Activated CD4-positive, alpha-beta T cell treated with anti-CD3 and anti-CD28 coated beads, Interleukin-2, Interleukin-4, amounts not matched to agents 100 ng/mL and 50 ng/mL, durations not matched to agents 16 hours and 8 hours (primary cell): ENCODE results near the gene CKAP2.
"Not testable (repeated sequence)": the region's sequence is repeated elsewhere in the genome, so short reads cannot be mapped to it uniquely, and the experiment has no call there.

Source experiments
- DNase-seq: peaks from one replicate; pipeline ENCODE4 v3.0.0-alpha.2; 2020; ENCODE audit warnings: low spot score

The CKAP2 gene

DNA sequence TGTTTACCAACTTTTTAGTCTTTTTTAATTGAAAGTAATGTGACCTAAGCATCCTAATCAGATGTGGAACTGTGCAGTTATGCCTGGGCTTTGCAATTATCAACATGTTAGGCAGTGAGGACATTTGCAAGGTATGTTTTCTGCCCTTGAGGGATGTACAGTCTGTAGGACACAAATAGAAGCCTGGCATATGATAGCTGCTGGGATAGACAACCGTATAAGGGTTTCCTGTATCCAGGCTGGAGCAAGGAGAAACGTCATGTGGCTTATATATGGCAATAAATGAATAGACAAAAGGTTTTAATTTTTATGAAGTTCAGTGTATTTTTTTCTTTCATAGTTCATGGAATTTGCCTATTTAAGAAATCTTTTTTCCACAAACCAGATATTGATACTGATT, 2.8 kb upstream of the CKAP2 start:
- DNase-seq: no peak

DNA sequence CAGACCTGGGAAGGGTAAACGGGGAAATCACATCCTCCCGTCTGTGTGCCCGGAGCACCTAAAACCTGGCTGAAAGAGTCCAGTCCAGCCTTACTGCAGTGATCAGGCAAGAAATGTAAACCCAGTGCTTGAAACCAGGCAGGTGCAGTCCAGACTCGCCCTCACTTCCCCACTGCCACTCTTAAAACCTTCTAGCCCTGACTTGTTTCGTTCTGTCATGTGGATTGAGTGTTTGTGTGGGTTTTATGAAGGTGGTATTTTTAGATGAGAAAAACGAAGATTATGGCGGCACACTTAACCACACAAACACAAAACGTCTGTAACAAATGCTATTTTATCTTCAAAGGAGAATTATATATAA, 839 bp upstream of the CKAP2 start:
- DNase-seq: peak; percentile 17

DNA sequence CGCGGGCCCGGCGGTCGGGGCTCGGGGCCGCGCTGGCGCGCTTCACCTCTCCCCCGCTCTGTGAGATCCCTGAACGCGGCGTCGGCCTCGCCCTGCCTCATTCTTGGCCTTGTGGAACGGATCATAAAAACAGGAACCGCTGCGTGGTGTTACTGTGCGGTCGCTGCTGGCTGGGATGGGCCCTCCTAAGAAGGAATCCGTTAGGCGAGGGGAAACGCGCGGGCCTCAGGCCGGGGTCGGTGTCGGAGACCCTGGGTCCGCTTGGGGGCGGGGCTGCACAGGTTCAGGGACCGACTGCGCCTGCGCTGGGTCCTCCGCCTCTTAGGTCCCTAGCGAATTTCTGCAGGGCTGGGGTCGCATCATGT, 381 bp downstream of the CKAP2 start:
- peak; percentile 76 for DNase-seq

DNA sequence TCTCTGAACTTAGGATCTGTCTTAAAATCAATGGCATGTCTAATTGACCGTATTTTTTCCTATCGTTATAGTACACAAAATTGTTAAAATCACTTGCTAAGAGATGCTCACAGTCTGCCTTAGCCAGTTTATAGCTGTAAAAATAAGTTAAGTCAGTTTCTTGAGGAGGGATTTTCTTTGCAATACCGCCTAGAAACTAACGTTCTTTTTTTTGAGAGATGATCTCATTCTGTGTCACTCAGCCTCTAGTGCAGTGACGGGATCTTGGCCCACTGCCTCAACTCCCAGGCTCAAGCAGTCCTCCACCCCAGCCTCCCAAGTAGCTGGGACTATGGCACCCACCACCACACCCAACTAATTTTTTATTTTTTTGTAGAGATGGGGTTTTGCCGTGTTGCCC, 4.4 kb downstream of the CKAP2 start:
- DNase-seq: no peak

DNA sequence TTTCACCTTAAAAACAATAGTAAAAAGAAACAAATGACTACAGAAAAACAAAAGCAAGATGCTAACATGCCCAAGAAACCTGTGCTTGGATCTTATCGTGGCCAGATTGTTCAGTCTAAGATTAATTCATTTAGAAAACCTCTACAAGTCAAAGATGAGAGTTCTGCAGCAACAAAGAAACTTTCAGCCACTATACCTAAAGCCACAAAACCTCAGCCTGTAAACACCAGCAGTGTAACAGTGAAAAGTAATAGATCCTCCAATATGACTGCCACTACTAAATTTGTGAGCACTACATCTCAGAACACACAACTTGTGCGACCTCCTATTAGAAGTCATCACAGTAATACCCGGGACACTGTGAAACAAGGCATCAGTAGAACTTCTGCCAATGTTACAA, 6.0 kb downstream of the CKAP2 start:
- DNase-seq: peak; percentile 34

DNA sequence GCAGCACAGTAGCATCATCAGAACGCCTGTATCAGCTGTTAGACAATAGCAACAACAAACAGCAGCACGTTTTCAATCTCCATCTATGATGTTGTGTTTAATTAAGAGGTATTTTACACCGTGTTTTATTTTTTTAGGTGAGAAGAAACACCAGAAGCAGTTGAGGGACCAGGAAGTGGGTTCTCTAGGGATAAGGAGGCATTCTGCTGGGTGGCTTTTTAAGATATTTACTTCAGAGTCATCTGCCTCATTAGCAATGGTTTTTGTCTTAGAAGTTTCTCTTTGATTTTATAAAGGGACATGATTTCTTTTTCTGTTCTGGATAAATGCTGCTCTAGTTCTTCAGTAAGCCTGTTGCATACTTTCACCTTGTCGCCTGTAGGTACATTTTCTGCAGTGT, 8.2 kb downstream of the CKAP2 start:
- no peak for DNase-seq

DNA sequence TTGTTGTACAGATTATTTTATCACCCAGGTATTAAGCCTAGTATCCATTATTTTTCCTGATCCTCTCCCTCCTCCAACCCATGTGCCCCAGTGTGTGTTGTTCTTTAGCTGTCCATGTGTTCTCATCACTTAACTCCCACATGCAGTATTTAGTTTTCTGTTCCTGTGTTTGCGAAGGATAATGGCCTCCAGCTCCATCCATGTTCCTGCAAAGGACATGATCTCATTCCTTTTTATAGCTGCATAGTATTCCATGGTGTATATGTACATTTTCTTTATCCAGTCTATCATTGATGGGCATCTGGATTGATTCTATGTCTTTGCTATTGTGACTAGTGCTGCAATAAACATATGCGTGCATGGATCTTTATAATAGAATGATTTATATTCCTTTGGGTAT, 13.2 kb downstream of the CKAP2 start:
- DNase-seq: not testable (repeated sequence)

DNA sequence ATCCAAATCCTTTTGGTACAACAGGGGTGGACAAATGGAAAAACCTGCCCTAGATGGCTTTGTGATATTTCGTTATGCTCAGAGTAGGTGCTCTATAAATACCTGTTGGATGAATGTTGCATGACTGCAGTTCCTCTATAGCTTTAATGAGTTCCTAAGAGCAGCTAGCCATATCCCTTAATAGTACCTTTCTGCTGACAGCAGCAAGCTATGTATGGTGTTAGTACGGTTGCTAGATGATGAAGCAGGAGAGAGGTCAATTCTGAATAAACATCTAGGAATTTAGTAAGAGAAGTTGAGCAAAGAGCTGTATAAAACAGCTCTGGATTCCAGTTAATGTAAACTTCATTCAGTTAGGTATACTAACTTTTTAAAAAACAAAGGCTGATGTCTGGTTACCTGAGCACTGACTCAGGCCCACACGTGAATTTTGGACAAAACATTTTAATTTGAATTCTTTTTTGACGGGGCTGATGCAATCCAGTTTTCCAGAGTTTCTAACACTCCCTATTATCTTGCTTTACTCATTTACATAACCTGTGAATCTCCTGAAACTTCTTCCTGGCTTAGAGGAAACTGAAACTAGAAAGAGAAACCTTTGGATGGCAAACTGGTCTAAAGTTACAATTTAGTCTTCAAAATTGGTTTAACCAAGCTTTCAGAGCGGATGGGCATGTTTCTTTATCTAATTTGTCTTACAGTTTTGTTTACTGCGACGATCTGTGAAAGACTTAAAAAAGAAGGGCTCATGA, 25.6 kb downstream of the CKAP2 start:
- not testable (repeated sequence) for DNase-seq

DNA sequence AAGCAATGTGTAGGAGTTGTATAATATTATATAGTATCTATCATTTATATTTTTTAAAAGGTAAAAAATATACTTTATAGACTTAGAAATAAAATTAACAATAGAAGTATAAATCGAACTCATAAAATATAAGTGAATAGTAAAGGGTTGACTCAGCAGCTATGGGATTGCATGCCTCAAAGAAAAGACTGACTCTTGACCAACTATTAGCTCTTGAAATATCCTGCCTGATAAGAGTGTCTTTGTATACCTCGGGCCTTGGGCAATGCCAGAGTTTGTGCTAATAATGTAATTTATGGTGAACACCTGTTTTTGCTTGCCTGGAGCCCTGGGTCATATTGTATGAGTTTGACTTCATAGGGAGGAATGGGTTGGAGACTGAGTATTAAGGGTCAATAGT, 31.8 kb downstream of the CKAP2 start:
- DNase-seq: not testable (repeated sequence)

DNA sequence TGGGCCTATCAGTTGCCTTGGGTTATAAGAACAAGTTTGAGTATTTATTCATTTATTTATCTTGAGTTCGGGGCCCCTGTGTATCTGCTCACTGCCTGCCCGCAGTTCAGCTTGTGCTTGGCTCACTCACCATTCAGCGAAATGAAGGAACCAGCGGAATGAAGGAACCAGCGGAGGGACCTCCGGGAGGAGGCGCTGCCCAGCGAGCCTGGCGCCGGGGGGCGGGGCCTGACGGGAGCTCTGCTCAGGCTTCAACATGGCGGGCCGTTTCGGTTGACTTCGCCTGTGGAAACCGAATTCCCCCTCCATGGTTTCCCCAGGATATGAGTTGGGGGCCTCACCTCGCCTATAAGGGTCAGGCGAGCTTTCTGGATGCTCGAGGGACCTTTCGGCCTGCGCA, 33.5 kb downstream of the CKAP2 start:
- not testable (repeated sequence) for DNase-seq

DNA sequence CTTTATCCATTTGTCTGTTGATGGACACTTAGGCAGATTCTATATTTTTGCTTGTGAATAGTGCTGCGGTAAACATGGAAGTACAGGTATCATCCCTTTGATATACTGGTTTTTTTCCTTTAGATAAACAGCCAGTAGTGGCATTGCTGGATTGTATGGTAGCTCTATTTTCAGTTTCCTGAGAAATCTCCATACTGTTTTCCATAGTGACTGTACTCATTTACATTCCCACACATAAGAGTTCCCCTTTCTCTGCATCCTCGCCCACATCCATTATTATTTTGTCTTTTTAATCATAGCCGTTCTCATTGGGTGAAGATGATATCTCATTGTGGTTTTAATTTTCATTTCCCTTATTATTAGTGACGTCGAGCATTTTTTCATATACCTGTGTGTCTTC, 35.7 kb downstream of the CKAP2 start:
- not testable (repeated sequence) for DNase-seq

DNA sequence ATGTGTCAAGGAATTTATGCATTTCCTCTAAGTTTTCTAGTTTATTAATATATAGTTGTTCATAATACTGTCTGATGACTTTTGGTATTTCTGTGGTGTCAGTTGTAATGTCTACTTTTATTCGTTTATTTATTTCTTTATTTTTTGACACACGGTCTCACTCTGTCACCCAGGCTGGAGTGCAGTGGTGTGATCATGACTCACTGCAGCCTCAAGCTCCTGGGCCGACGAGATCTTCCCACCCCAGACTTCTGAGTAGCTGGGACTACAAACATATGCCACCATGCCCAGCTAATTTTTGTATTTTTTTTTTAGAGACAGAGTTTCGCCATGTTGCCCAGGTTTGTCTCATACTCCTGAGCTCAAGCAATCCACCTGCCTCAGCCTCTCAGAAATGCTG, 39.0 kb downstream of the CKAP2 start:
- not testable (repeated sequence) for DNase-seq

DNA sequence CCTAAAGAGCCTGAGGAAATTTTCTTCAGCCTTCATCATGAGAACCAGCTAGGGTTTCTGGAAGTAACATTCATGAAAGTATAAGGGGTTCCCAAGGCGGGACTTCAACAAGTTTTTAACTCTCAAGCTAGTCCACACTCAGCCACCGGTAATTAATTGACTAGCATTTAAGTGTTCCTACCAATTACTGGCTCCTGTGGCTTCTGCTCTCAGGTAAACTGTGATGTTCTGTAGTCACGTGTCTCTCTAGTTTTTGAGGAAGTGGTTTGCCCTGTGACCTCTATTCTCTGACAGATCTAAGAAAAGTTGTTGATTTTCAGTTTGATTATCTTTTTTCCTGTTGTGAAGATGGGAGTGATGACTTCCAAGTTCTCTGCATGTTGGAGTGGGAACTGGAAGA, 42.7 kb downstream of the CKAP2 start:
- not testable (repeated sequence) for DNase-seq

DNA sequence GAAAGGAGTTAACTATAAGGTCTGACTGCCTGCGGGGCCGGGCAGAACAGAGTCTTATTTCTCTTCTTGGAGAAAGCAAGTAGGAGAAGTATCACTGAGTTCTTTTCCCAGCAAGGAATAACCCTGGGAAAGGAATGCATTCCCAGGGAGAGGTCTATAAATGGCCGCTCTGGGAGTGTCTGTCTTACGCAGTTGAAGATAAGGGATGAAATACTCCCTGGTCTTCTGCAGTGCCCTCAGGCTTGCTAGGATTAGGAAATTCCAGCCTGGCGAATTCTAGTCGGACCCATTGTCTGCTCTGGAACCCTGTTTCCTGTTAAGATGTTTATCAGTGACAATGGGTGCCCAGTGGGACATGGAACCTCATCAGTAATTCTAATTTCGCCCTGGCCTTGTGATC, 47.0 kb downstream of the CKAP2 start:
- DNase-seq: not testable (repeated sequence)

DNA sequence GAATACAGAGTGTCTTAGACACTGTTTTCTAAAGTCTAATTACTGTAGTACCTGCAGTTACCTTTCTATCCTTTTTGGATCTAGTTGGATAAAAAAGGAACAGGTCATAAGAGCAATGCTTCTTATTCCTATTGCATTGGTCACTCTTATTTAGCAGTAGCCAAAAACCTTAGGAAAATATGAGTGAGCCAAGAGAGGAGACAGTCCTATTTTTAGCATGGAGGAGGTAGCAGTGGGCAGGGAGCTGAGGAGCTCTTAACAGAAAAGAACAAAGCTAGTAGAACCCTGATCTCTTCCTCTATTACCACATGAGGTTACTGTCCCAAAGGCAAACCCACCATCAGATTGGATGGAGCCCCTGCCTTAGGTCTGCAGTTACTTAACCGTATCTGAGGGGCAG, 50.6 kb downstream of the CKAP2 start:
- DNase-seq: not testable (repeated sequence)

DNA sequence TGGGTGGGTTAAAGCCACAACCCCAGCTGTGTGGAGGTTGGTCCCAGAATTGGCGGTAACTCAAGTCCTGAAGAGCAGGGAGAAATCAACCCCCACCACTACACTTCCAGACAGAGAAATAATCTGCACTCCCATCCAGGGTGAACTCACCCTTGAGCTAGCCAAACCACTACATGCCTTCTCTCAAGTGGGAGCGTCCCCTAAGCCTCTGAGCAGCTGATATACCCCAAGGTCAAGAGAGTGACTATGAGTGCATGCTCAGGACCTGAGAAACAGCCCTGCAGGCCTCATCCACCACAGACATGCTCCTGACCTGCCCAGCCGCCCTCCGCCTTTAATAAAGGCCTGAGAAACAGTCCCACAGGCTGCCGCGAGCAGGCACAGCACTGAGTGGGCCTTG, 54.3 kb downstream of the CKAP2 start:
- DNase-seq: not testable (repeated sequence)

DNA sequence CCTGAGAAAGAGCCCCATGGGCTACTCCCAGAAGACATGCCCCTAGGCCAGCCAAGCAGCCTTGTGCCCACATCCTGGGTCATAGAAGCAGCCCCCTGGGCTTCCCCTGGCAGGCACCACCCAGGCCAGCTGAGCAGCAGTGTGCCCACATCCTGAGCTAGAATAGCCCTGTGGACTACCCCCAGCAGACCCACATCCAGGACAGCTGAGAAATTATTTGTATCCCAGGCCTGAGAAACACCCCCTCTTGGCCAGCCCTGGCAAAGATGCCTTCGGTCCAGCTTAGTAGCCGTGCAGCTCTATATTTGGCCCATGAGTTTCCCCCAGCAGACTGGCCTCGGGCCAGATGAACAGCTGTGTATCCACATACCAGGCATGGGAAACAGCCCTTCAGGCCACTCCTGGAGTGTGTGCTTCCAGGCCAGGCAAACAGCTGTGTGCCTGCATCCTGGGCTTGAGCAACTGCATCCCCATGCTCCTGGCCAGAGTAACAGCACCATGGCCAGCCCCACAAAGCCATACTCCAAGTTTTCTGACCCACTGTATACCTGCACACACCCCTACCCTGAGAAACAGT, 55.0 kb downstream of the CKAP2 start:
- not testable (repeated sequence) for DNase-seq

DNA sequence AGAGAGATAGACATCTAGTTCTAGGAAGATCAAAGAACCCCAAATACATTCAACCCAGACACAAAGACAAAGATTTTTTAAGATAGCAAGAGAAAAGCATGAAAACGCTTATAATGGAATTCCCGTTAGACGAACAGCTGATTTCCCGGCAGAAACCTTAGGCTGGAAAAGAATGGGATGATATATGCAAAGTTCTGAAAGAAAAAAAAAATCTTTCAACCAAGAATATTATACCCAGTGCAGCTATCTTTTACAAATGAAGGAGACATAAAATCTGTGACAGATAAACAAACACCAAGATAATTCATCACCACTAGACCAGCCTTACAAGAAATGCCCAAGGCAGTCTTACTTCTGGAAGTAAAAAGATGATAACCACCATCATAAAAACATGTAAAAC, 56.3 kb downstream of the CKAP2 start:
- not testable (repeated sequence) for DNase-seq

DNA sequence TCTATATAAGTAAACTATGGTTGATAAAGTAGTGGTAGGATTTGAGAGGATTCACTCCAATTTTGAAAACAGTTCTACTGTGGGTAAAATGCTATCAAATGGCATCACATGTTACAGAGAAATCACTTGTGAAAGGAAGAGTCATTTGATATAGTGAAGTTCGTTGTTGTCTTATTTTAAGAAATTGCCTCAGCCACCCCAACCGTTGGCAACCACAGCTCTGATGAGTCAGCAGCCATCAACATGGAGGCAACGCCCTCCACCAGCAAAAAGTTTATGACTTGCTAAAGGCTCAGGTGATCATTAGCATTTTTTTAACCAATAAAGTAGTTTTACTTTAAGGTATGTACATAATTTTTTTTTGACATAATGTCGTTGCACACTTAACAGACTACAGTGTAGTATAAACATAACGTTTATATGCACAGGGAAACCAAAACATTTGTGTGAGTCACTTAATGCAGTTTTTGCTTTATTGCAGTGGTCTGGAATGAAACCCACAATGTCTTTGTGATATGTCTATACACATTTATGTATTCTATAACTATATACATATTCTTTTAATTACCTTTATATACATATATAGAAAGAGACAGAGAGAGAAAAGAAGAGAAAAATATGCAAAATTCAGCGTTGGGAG, 58.8 kb downstream of the CKAP2 start:
- peak; percentile 60 for DNase-seq

DNA sequence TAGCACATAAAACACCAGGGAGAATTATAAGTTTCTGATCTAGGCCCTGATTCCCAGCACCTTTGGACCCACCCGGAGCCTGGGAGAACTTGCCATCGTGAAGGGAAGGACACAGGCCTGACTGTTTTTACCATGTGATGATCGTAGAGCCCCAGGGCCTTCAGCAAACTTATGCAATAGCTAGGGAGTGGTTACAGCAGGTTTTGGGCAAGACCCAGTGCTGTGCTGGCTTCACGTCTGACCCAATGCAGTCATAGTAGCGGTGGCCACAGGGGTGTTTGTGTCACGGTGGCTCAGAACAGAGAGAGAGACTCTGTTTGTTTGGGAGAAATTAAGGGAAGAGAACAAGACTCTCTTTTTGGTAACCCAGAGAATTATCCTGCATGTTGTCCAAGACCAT, 68.0 kb downstream of the CKAP2 start:
- DNase-seq: not testable (repeated sequence)
